ENCODE results near the gene PIP4K2A. TPM values are rescaled to one million over a fixed set of nuclear protein-coding genes. Genes with fewer than 3 reads are reported as not detected.

Gene PIP4K2A
- total RNA-seq, 6 donors from 2014 or later: 20.5 to 70.2 (median 34.4) TPM

- ATAC-seq (ENCODE audit: low FRiP score in 2 of 2) (no peak), DNase-seq (no peak)
- TF ChIP-seq EP300 (IDR thresholded peaks at IDR 0.05): no peak
- no peak for TF ChIP-seq POLR2AphosphoS5 (IDR thresholded peaks at IDR 0.05)
- no peak for TF ChIP-seq POLR2A (IDR thresholded peaks at IDR 0.05)
- TF ChIP-seq CTCF (IDR thresholded peaks at IDR 0.05): no peak
- 25 to 33% methylated on average over 9 of the region's 9 CpGs for WGBS, 2 donors
- H3K36me3 ChIP-seq: no peaks in the 10 kb centered on the region
- no peak overlapping the region for H3K27ac ChIP-seq
- H3K9me3 ChIP-seq: no peaks in the 10 kb centered on the region
- no peak overlapping the region for H3K4me3 ChIP-seq
- H3K4me1 ChIP-seq: peaks cover 9 to 24% (median 15%) of the 10 kb centered on the region in 4 donors
- no peaks in the 10 kb centered on the region for H3K27me3 ChIP-seq
These were observed 47.9 kb downstream of the PIP4K2A start for GRCh38 chr10:22666287-22667092.

- 87 to 98% methylated on average over 2 of the region's 2 CpGs for WGBS, 2 donors
- Histone ChIP-seq H3K36me3 (no peaks in the 10 kb centered on the region), H3K9me3 (no peaks in the 10 kb centered on the region), H3K27me3 (no peaks in the 10 kb centered on the region), H3K4me1 (peaks cover 9 to 24% (median 15%) of the 10 kb centered on the region in 4 donors), H3K4me3 (no peak overlapping the region), H3K27ac (no peak overlapping the region)
- ATAC-seq (ENCODE audit: low FRiP score in 2 of 2): no peak
- no peak for TF ChIP-seq POLR2A (IDR thresholded peaks at IDR 0.05)
- no peak for TF ChIP-seq POLR2AphosphoS5 (IDR thresholded peaks at IDR 0.05)
- no peak for TF ChIP-seq CTCF (IDR thresholded peaks at IDR 0.05)
- no peak for TF ChIP-seq EP300 (IDR thresholded peaks at IDR 0.05)
- DNase-seq: no peak
These were observed 49.0 kb downstream of the PIP4K2A start for GRCh38 chr10:22665329-22665728.

GRCh38 chr10:22662733-22663330, 51.5 kb downstream of the PIP4K2A start:
- no peak for DNase-seq
- H3K9me3 ChIP-seq: no peaks in the 10 kb centered on the region
- TF ChIP-seq POLR2A (IDR thresholded peaks at IDR 0.05): no peak
- no peak overlapping the region for H3K27ac ChIP-seq
- ATAC-seq (ENCODE audit: low FRiP score in 2 of 2): no peak
- no peaks in the 10 kb centered on the region for H3K36me3 ChIP-seq
- H3K27me3 ChIP-seq: no peaks in the 10 kb centered on the region
- whole genome bisulfite sequencing, 2 donors: 81 to 82% methylated on average over 6 of the region's 6 CpGs
- peaks cover 16 to 20% (median 18%) of the 10 kb centered on the region in 4 donors for H3K4me1 ChIP-seq
- no peak overlapping the region for H3K4me3 ChIP-seq

- TF ChIP-seq EP300 (IDR thresholded peaks at IDR 0.05) (no peak), POLR2AphosphoS5 (IDR thresholded peaks at IDR 0.05) (no peak), CTCF (IDR thresholded peaks at IDR 0.05) (no peak), POLR2A (IDR thresholded peaks at IDR 0.05) (no peak)
- H3K36me3 ChIP-seq: no peaks in the 10 kb centered on the region
- H3K4me3 ChIP-seq: no peak overlapping the region
- no peak for ATAC-seq (ENCODE audit: low FRiP score in 2 of 2)
- H3K4me1 ChIP-seq: peaks cover 18 to 36% (median 28%) of the 10 kb centered on the region in 4 donors
- no peak for DNase-seq
- 91% methylated on average over 8 of the region's 8 CpGs for WGBS, 2 donors
- H3K27ac ChIP-seq: no peak overlapping the region
- H3K9me3 ChIP-seq: no peaks in the 10 kb centered on the region
- no peaks in the 10 kb centered on the region for H3K27me3 ChIP-seq
These were observed 54.5 kb downstream of the PIP4K2A start for GRCh38 chr10:22659866-22660265.

- WGBS, 2 donors: 89 to 92% methylated on average over 6 to 7 of the region's 7 CpGs
- no peak for TF ChIP-seq CTCF (IDR thresholded peaks at IDR 0.05)
- no peak for TF ChIP-seq EP300 (IDR thresholded peaks at IDR 0.05)
- Histone ChIP-seq H3K9me3 (no peaks in the 10 kb centered on the region), H3K36me3 (no peaks in the 10 kb centered on the region), H3K4me3 (no peak overlapping the region), H3K27me3 (no peaks in the 10 kb centered on the region), H3K27ac (no peak overlapping the region), H3K4me1 (peaks cover 19 to 37% (median 30%) of the 10 kb centered on the region in 4 donors)
- DNase-seq (no peak), ATAC-seq (ENCODE audit: low FRiP score in 2 of 2) (no peak)
These were observed 55.5 kb downstream of the PIP4K2A start for GRCh38 chr10:22658745-22659410.
